CD4-positive, alpha-beta T cell treated with Interferon alpha-2 for 1 hour (primary cell): ENCODE data around the gene WDR64.

ENCODE experiments used
- DNase-seq, 2 donors: peaks; one replicate each; pipeline ENCODE4 v3.0.0-alpha.2; 2020 to 2022

Gene WDR64

GRCh38 chr1:241652012-241652411, at the start of gene WDR64:
Gene WDR64, plus strand, starts transcription at chr1:241652281. Its CDS starts 204 bp downstream, at chr1:241652485.
- DNase-seq = no peak

- DNase-seq = no peak
These were observed 48.3 kb upstream of the WDR64 start for GRCh38 chr1:241603731-241604245.

- no peak for DNase-seq
These were observed 46.8 kb upstream of the WDR64 start for GRCh38 chr1:241605146-241605805.

- DNase-seq = no peak
These were observed 45.5 kb upstream of the WDR64 start for GRCh38 chr1:241606544-241606943.

- no peak for DNase-seq
These were observed 44.6 kb upstream of the WDR64 start for GRCh38 chr1:241607497-241607896.

GRCh38 chr1:241608379-241609033, 43.6 kb upstream of the WDR64 start:
- no peak for DNase-seq

- DNase-seq = no peak
These were observed 41.8 kb upstream of the WDR64 start for GRCh38 chr1:241610056-241610815.

GRCh38 chr1:241611063-241611462, 41.0 kb upstream of the WDR64 start:
- DNase-seq = peak; percentile 19 to 75

GRCh38 chr1:241611736-241612135, 40.3 kb upstream of the WDR64 start:
- no peak for DNase-seq

GRCh38 chr1:241612533-241613477, 39.3 kb upstream of the WDR64 start:
- no peak for DNase-seq

- no peak for DNase-seq
These were observed 37.9 kb upstream of the WDR64 start for GRCh38 chr1:241614144-241614543.

GRCh38 chr1:241614572-241614971, 37.5 kb upstream of the WDR64 start:
- no peak for DNase-seq

GRCh38 chr1:241615043-241615974, 36.8 kb upstream of the WDR64 start:
- DNase-seq = no peak

GRCh38 chr1:241617426-241617825, 34.7 kb upstream of the WDR64 start:
- no peak for DNase-seq

GRCh38 chr1:241622669-241623068, 29.4 kb upstream of the WDR64 start:
- no peak for DNase-seq

- DNase-seq = no peak
These were observed 27.1 kb upstream of the WDR64 start for GRCh38 chr1:241624935-241625334.

- peak; percentile 45 to 73 for DNase-seq
These were observed 24.4 kb upstream of the WDR64 start for GRCh38 chr1:241627453-241628259.

GRCh38 chr1:241630005-241630404, 22.1 kb upstream of the WDR64 start:
- no peak for DNase-seq

- no peak for DNase-seq
These were observed 21.6 kb upstream of the WDR64 start for GRCh38 chr1:241630476-241630875.

GRCh38 chr1:241630899-241631298, 21.2 kb upstream of the WDR64 start:
- DNase-seq = no peak
